ENCODE measurements around the gene KRT33B.

Gene KRT33B

DNA sequence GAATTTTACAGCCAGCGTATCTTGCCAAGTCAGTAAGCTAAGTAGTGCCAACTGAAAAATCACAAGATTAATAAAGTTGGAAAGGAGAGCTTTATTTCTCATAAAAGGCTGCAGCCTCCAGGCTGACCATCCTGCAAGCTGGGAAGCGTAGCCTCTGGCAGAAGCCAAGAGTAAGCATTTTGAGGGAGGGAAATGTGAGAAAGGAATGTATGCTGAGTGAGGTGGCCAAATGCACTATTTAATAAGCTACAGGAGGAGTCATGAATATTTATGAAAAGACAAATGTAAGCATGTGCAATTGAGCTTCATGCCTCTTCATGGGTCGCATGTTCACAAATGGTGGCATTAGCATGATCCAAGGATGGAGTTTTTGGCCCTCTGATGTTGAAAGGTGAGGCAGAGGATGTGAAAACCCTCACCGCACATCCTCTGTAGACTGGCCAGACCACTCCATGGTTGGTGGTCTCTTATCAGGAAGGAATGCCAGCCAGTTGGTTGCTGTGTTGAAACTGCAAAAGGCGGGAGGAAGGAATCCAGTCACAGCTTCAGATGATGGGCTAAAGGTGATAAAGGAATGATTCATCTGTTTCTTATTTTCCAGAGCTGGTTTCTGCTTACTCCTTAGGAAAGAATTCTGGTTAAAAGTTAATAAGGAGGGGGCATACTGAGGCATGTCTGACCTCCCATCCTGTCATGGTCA is 9.2 kb downstream of the KRT33B start:
- TF ChIP-seq ZBTB26 (tag by site-specific recombination; optimal IDR thresholded peaks at IDR 0.05) (no peak), ZFP69B (tag by site-specific recombination; IDR thresholded peaks at IDR 0.05) (no peak), ZNF398 (tag by site-specific recombination; IDR thresholded peaks at IDR 0.05) (no peak), ZNF416 (tag by site-specific recombination; IDR thresholded peaks at IDR 0.05) (no peak), ZXDB (tag by site-specific recombination; IDR thresholded peaks at IDR 0.05) (no peak), ZNF391 (tag by site-specific recombination; IDR thresholded peaks at IDR 0.05; ENCODE audit: borderline replicate concordance, low read depth) (no peak), YY1 (tag by site-specific recombination; IDR thresholded peaks at IDR 0.05) (no peak), ZBTB8A (tag by site-specific recombination; IDR thresholded peaks at IDR 0.05) (no peak), ZFP37 (tag by site-specific recombination; IDR thresholded peaks at IDR 0.05) (no peak), ZNF146 (tag by site-specific recombination; IDR thresholded peaks at IDR 0.05) (no peak), ZNF548 (tag by site-specific recombination; IDR thresholded peaks at IDR 0.05) (no peak), ZNF221 (tag by site-specific recombination; IDR thresholded peaks at IDR 0.05; ENCODE audit: borderline replicate concordance) (no peak), ZNF621 (tag by site-specific recombination; IDR thresholded peaks at IDR 0.05) (no peak), ZNF366 (tag by site-specific recombination; conservative IDR thresholded peaks at IDR 0.05) (no peak), ZBTB7A (tag by site-specific recombination; IDR thresholded peaks at IDR 0.05; ENCODE audit: low read depth) (no peak), SP7 (tag by site-specific recombination; IDR thresholded peaks at IDR 0.05) (no peak)
- TF ChIP-seq, protein P1, sequence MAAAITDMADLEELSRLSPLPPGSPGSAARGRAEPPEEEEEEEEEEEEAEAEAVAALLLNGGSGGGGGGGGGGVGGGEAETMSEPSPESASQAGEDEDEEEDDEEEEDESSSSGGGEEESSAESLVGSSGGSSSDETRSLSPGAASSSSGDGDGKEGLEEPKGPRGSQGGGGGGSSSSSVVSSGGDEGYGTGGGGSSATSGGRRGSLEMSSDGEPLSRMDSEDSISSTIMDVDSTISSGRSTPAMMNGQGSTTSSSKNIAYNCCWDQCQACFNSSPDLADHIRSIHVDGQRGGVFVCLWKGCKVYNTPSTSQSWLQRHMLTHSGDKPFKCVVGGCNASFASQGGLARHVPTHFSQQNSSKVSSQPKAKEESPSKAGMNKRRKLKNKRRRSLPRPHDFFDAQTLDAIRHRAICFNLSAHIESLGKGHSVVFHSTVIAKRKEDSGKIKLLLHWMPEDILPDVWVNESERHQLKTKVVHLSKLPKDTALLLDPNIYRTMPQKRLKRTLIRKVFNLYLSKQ (tag by site-specific recombination; IDR thresholded peaks at IDR 0.05; ENCODE audit: borderline replicate concordance) = no peak
- TF ChIP-seq, protein P2, sequence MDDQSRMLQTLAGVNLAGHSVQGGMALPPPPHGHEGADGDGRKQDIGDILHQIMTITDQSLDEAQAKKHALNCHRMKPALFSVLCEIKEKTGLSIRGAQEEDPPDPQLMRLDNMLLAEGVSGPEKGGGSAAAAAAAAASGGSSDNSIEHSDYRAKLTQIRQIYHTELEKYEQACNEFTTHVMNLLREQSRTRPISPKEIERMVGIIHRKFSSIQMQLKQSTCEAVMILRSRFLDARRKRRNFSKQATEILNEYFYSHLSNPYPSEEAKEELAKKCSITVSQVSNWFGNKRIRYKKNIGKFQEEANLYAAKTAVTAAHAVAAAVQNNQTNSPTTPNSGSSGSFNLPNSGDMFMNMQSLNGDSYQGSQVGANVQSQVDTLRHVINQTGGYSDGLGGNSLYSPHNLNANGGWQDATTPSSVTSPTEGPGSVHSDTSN (CRISPR knock-in tag; IDR thresholded peaks at IDR 0.05) = no peak
- TF ChIP-seq, protein P3, sequence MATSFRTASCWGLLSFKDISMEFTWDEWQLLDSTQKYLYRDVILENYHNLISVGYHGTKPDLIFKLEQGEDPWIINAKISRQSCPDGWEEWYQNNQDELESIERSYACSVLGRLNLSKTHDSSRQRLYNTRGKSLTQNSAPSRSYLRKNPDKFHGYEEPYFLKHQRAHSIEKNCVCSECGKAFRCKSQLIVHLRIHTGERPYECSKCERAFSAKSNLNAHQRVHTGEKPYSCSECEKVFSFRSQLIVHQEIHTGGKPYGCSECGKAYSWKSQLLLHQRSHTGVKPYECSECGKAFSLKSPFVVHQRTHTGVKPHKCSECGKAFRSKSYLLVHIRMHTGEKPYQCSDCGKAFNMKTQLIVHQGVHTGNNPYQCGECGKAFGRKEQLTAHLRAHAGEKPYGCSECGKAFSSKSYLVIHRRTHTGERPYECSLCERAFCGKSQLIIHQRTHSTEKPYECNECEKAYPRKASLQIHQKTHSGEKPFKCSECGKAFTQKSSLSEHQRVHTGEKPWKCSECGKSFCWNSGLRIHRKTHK (tag by site-specific recombination; IDR thresholded peaks at IDR 0.05) = no peak
- POLR2A ChIA-PET = interaction anchor here (0.6 kb wide), 1 partner anchor 280 kb away, joined by 4 read pairs; no protein-coding TSS in a partner anchor
- no peaks in the 10 kb centered on the region for H3K36me3 ChIP-seq (ENCODE audit: control insufficient read depth in 2 of 2, insufficient read depth in 1 of 2, low read length in 2 of 2)
- H3K4me3 ChIP-seq (ENCODE audit: low read depth, low read length) = no peak overlapping the region
- H3K4me1 ChIP-seq (ENCODE audit: control insufficient read depth, insufficient read depth, low read length) = no peaks in the 10 kb centered on the region
- H3K9me3 ChIP-seq (ENCODE audit: control insufficient read depth, insufficient read depth, low read depth, low read length) = peaks cover 6% of the 10 kb centered on the region
- H3K27ac ChIP-seq (ENCODE audit: extremely low read depth, low read depth, low read length) = no peak overlapping the region
- CTCF ChIA-PET = interaction anchor here (0.5 to 0.9 kb wide), 4 partner anchors 38 to 617 kb away, joined by 3 to 4 read pairs (median 3); no protein-coding TSS in a partner anchor
